K562 (cell line): Measurements from ENCODE around the gene HLA-DOB. TPM values are rescaled to one million over a fixed set of nuclear protein-coding genes. Genes with fewer than 3 reads are reported as not detected.

ENCODE experiments used
- ADNP ChIP-seq: fragments of 200-800 bp; sonication (Bioruptor generic); IDR thresholded peaks from 2 replicates; pipeline ENCODE4 v1.6.1; 2016; ENCODE audit warnings: missing genetic modification characterization, missing compliant biosample characterization
- HES1 ChIP-seq: fragments of 450-650 bp; IDR thresholded peaks from 2 replicates; pipeline ENCODE4 v1.6.1; 2016; ENCODE audit warnings: low read depth, mild to moderate bottlenecking, moderate library complexity
- KAT2B ChIP-seq: IDR thresholded peaks from one replicate; pipeline ENCODE4 v1.6.1; 2012; ENCODE audit warnings: low read depth, mild to moderate bottlenecking, control low read depth, inconsistent platforms, low read length, moderate library complexity
- MEF2A ChIP-seq: IDR thresholded peaks from 2 replicates; pipeline ENCODE4 v1.6.1; 2011; ENCODE audit warnings: low read depth, mild to moderate bottlenecking, low read length, moderate library complexity; ENCODE audit not compliant: control insufficient read depth
- RB1 ChIP-seq: fragments of 450-650 bp; IDR thresholded peaks from 2 replicates; pipeline ENCODE4 v1.6.1; 2017; ENCODE audit warnings: low read depth, mild to moderate bottlenecking
- REST ChIP-seq, 2 experiments: fragments of 450-650 bp; formaldehyde crosslinking in 1 of 2; IDR thresholded peaks; 2 replicates each; pipeline versions ENCODE4 v1.4.0 to v1.6.1; 2014 to 2020; ENCODE audit warnings: mild to moderate bottlenecking in 2 of 2, borderline replicate concordance in 1 of 2, low read depth in 1 of 2
- SMARCA4 ChIP-seq: fragments of 450-650 bp; IDR thresholded peaks from 2 replicates; pipeline ENCODE4 v1.6.1; 2016
- USF1 ChIP-seq: sonication (generic); formaldehyde crosslinking; IDR thresholded peaks from 2 replicates; pipeline ENCODE4 v1.9.0; 2022; ENCODE audit warnings: mild to moderate bottlenecking, missing genetic modification reagents
- ZKSCAN1 ChIP-seq: fragments of 150-350 bp; IDR thresholded peaks from 2 replicates; pipeline ENCODE4 v1.6.1; 2016; ENCODE audit warnings: low read depth, low read length
- polyA plus RNA-seq, 8 experiments: library from polyadenylated mRNA; depleted of rRNA in 4 of 8; stranded (reverse) in 5 of 8; unstranded in 3 of 8; fragments of >200 nt; fragmentation: Nextera tagmentation in 2 of 8; fragmentation: Illumina TruSeq in 1 of 8; extraction: Ambion mirVana in 2 of 8; extraction: Trizol in 1 of 8; gene quantifications; 2 replicates each; pipeline versions ENCODE4 v1.2.1 to v1.2.3, GENCODE V29; 2011 to 2014; ENCODE audit warnings: inconsistent platforms in 1 of 8, missing spikeins in 1 of 8
- total RNA-seq, 7 experiments: library from RNA; depleted of rRNA in 6 of 7; stranded (reverse); fragments of >200 nt in 6 of 7; fragmentation: Illumina TruSeq in 2 of 7; extraction: Trizol in 2 of 7; gene quantifications; 2 replicates each; pipeline versions ENCODE4 v1.2.1 to v1.2.3, GENCODE V29; 2011 to 2021; ENCODE audit warnings: low replicate concordance in 1 of 7
- TF ChIP-seq, protein P1 (sequence below): fragments of 450-650 bp; formaldehyde crosslinking; IDR thresholded peaks from 2 replicates; pipeline ENCODE4 v1.4.0; 2020; ENCODE audit warnings: mild to moderate bottlenecking, moderate library complexity

The HLA-DOB gene
- total and polyA plus RNA-seq, 9 of the 15 experiments (the other 6 are each of a cell fraction or from before 2014, with no cell fraction given): 1.2 to 4.0 (median 2.5) TPM

- TF ChIP-seq USF1 (CRISPR knock-in tag): no peak
- TF ChIP-seq REST (IDR thresholded peaks at IDR 0.05; ENCODE audit: borderline replicate concordance): peak; percentile 94
- peak; percentile 59; the same call in 1 of the 2 replicates for TF ChIP-seq REST (CRISPR knock-in tag; IDR thresholded peaks at IDR 0.05; ENCODE audit: low read depth)
- no peak for TF ChIP-seq MEF2A
- peak; percentile 51; the same call in 1 of the 2 replicates for TF ChIP-seq ZKSCAN1
- no peak for TF ChIP-seq SMARCA4
- TF ChIP-seq, protein P1, sequence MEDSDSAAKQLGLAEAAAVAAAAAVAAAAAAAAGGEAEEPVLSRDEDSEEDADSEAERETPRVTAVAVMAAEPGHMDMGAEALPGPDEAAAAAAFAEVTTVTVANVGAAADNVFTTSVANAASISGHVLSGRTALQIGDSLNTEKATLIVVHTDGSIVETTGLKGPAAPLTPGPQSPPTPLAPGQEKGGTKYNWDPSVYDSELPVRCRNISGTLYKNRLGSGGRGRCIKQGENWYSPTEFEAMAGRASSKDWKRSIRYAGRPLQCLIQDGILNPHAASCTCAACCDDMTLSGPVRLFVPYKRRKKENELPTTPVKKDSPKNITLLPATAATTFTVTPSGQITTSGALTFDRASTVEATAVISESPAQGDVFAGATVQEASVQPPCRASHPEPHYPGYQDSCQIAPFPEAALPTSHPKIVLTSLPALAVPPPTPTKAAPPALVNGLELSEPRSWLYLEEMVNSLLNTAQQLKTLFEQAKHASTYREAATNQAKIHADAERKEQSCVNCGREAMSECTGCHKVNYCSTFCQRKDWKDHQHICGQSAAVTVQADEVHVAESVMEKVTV: peak; percentile 99
- TF ChIP-seq KAT2B: no peak
- TF ChIP-seq HES1: no peak
- no peak for TF ChIP-seq ADNP (tag)
- peak; percentile 97 for TF ChIP-seq RB1
These were observed 21.5 kb upstream of the HLA-DOB start, which contains the start of gene TAP2 (continued) for GRCh38 chr6:32838114-32838958.
